22Rv1 (cell line): ENCODE results near the gene VPS52.

ENCODE experiments used
- H3K27ac ChIP-seq: fragments of 450-650 bp; 2 replicates; pipeline ENCODE4 v1.5.1; 2017
- CTCF ChIP-seq: fragments of 450-650 bp; IDR thresholded peaks from 2 replicates; pipeline ENCODE4 v1.5.1; 2017; ENCODE audit warnings: mild to moderate bottlenecking
- ZFX ChIP-seq: fragments of 450-650 bp; IDR thresholded peaks from 2 replicates; pipeline ENCODE4 v1.6.1; 2017; ENCODE audit warnings: antibody characterized with exemption, borderline replicate concordance

The VPS52 gene

GRCh38 chr6:33317669-33318425, 46.2 kb upstream of the VPS52 start, which contains the start of gene ZBTB22:
ZBTB22 (minus strand) TSS chr6:33317744; CDS start chr6:33316916, 828 bp downstream.
- peak within 1 kb of the TSS; percentile 98 for H3K27ac ChIP-seq
- no peak for TF ChIP-seq ZFX
- no peak for TF ChIP-seq CTCF

- H3K27ac ChIP-seq = peak overlapping the region; percentile 98
- TF ChIP-seq CTCF = no peak
- no peak for TF ChIP-seq ZFX
Measured at GRCh38 chr6:33317419-33317668, 45.7 kb upstream of the VPS52 start.

- peak overlapping the region; percentile 98 for H3K27ac ChIP-seq
- no peak for TF ChIP-seq CTCF
- TF ChIP-seq ZFX = no peak
Measured at GRCh38 chr6:33316603-33317418, 45.1 kb upstream of the VPS52 start.

- peak overlapping the region; percentile 98 for H3K27ac ChIP-seq
- TF ChIP-seq CTCF (no peak), ZFX (no peak)
Measured at GRCh38 chr6:33315793-33316602, 44.3 kb upstream of the VPS52 start.

GRCh38 chr6:33314943-33315792, 43.5 kb upstream of the VPS52 start:
- no peak for TF ChIP-seq ZFX
- 0 out of 2 replicates have a peak, but pooled peaks have one; percentile 6 for TF ChIP-seq CTCF
- peak overlapping the region; percentile 98 for H3K27ac ChIP-seq

- H3K27ac ChIP-seq = peak overlapping the region; percentile 98
- TF ChIP-seq CTCF = no peak
Measured at GRCh38 chr6:33314515-33314942, 42.9 kb upstream of the VPS52 start.
